Ovary (tissue), 10 donors: ENCODE results near the gene ZNF263. TPM values are rescaled to one million over a fixed set of nuclear protein-coding genes. Genes with fewer than 3 reads are reported as not detected.

Experiments
- DNase-seq, 5 donors: peaks; one replicate each; pipeline ENCODE4 v3.0.0-alpha.2; 2019 to 2020
- H3K27ac ChIP-seq, 2 donors: fragments of 200-600 bp; one replicate each; pipeline versions ENCODE4 v1.5.1 to v1.8.0; 2019 to 2022
- H3K27me3 ChIP-seq: fragments of 200-600 bp; one replicate; pipeline ENCODE4 v1.8.0; 2022
- H3K36me3 ChIP-seq: fragments of 200-600 bp; sonication (generic); one replicate; pipeline ENCODE4 v1.5.1; 2019
- H3K4me1 ChIP-seq: one replicate; pipeline ENCODE4 v1.8.1; 2013; ENCODE audit warnings: mild to moderate bottlenecking, moderate library complexity; ENCODE audit not compliant: insufficient read depth
- H3K4me3 ChIP-seq: fragments of 200-600 bp; sonication (generic); one replicate; pipeline ENCODE4 v1.5.1; 2017
- H3K9me3 ChIP-seq, 2 donors: fragments of 200-600 bp in 1 of 2; sonication (generic) in 1 of 2; one replicate each; pipeline versions ENCODE4 v1.5.1 to v1.8.1; 2013 to 2019; ENCODE audit warnings: mild to moderate bottlenecking in 1 of 2, moderate library complexity in 1 of 2
- CTCF ChIP-seq, 3 donors: fragments of 450-650 bp in 2 of 3; fragments of 200-600 bp in 1 of 3; IDR thresholded peaks; one replicate each; pipeline versions ENCODE4 v1.5.1 to v1.8.0; 2016 to 2022; ENCODE audit warnings: antibody characterized with exemption in 3 of 3, mild to moderate bottlenecking in 1 of 3
- EP300 ChIP-seq: sonication (generic); formaldehyde crosslinking; IDR thresholded peaks from one replicate; pipeline ENCODE4 v1.6.1; 2017; ENCODE audit warnings: antibody characterized with exemption
- POLR2A ChIP-seq: fragments of 450-650 bp; IDR thresholded peaks from one replicate; pipeline ENCODE4 v1.6.1; 2017; ENCODE audit warnings: antibody characterized with exemption, mild to moderate bottlenecking, moderate library complexity
- WGBS, 3 donors: extraction: QIAGEN DNeasy Blood & Tissue Kit in 1 of 3; methylation state at CpG; one replicate each; pipeline versions ENCODE4 v1.1.5 to v1.1.7; 2013 to 2017; 5-methylcytosine and 5-hydroxymethylcytosine counted together
- intact Hi-C, 4 donors: fragments of 100-400 bp; cut with DNase I; formaldehyde crosslinking; loops; one replicate each; pipeline versions ENCODE4 v1.11.0 to v1.15.1; 2022 to 2023
- long read RNA-seq, 3 donors: library from polyadenylated mRNA in 2 of 3; unstranded in 2 of 3; transcript quantifications; one replicate each; pipeline ENCODE4 v2.0.0 and lab custom pipeline, GENCODE V29; 2021 to 2026
- polyA plus RNA-seq, 2 donors: library from polyadenylated mRNA; stranded (reverse); fragments of 200-250 nt in 1 of 2; fragments of 350-450 nt in 1 of 2; fragmentation: Illumina TruSeq in 1 of 2; extraction: RNeasy Lipid Tissue Mini Kit (QIAGEN cat#74804) in 1 of 2; gene quantifications; one replicate each; pipeline ENCODE4 v1.2.3, GENCODE V29; 2013 to 2014
- total RNA-seq, 7 donors: library from RNA; depleted of rRNA in 2 of 7; stranded (reverse); fragments of >200 nt in 2 of 7; fragmentation: NEBNext Ultra II Directional in 3 of 7; extraction: Animal tissue kit (Norgen Biotek cat#: 25700) in 3 of 7; gene quantifications; one replicate each; pipeline versions ENCODE4 v1.1.0 to v1.2.4, GENCODE V29; 2016 to 2023
- donor health status: DM: no; HTN: no; CAD: no; lungs with moderate emphysema.
- donor health status: DM: no; HTN: no; CAD: no.
- donor health status: Bipolar disorder and iron deficiency.
- donor health status: DM: yes; HTN: yes; CAD: no.
- donor health status: DM: no; HTN: no; CAD: no.
- donor health status: DM: yes; HTN: yes; CAD: no.

Gene ZNF263
- total RNA-seq = 10 to 100 TPM; 32.1 to 46.1 (median 35.8) TPM
- 10 to 100 TPM; 31.2 to 33.2 TPM for polyA plus RNA-seq
- long read RNA-seq, donor 1, partial matches to known transcripts = 2 of 15 reads
- long read RNA-seq, donor 1, other reads (novel, unspliced or antisense) = 5 of 15 reads
- long read RNA-seq, donor 2, partial matches to known transcripts = 0 of 25 reads
- long read RNA-seq, donor 2, other reads (novel, unspliced or antisense) = 19 of 25 reads
- long read RNA-seq, donor 3, transcript ZNF263-205 (2 exons, 1,139 nt) = minor isoform, 17 of 83 reads
- long read RNA-seq, donor 3, transcript ZNF263-201 (6 exons, 3,830 nt) = minor isoform, 13 of 83 reads
- long read RNA-seq, donor 3, transcript ZNF263-208 (3 exons, 851 nt) = major isoform, 26 of 83 reads
- long read RNA-seq, donor 3, partial matches to known transcripts = 5 of 83 reads
- long read RNA-seq, donor 3, other reads (novel, unspliced or antisense) = 21 of 83 reads

- peak; percentile 94 to 97 (median 95) for DNase-seq
- TF ChIP-seq EP300 = peak; percentile 41
- no peak for TF ChIP-seq CTCF (IDR thresholded peaks at IDR 0.05)
- peak; percentile 78 for TF ChIP-seq POLR2A
- Histone ChIP-seq H3K27me3 (no peaks in the 10 kb centered on the region), H3K9me3 (peaks cover 0 to 5% of the 10 kb centered on the region in 2 donors), H3K4me3 (peak within 1 kb of the TSS; percentile 97), H3K36me3 (peaks cover 3% of the 10 kb centered on the region), H3K27ac (peak within 1 kb of the TSS; percentile 92 to 100), H3K4me1 (peaks cover 8% of the 10 kb centered on the region)
- WGBS, 3 donors = 0% methylated on average over 39 to 72 of the region's 72 CpGs
- intact Hi-C loops = loop anchor here in 1 of 4 donors (10.0 kb wide), 2 partner anchors 122 to 258 kb away; partner anchors contain the start of genes HCFC1R1, THOC6, TNFRSF12A and ZNF174
Measured at GRCh38 chr16:3282730-3283542, at the start of gene ZNF263. Gene ZNF263, plus strand, starts transcription at chr16:3283491. Its CDS starts 328 bp downstream, at chr16:3283819.

GRCh38 chr16:3234543-3234856 is 48.8 kb upstream of the ZNF263 start:
- Histone ChIP-seq H3K4me3 (peak overlapping the region; percentile 96), H3K4me1 (peaks cover 7% of the 10 kb centered on the region), H3K27me3 (no peaks in the 10 kb centered on the region), H3K27ac (peak overlapping the region; percentile 96 to 97), H3K36me3 (peaks cover 2% of the 10 kb centered on the region), H3K9me3 (peaks cover 0 to 10% of the 10 kb centered on the region in 2 donors)
- WGBS, 3 donors = 1 to 2% (median 2%) methylated on average over 18 of the region's 18 CpGs
- TF ChIP-seq EP300 (no peak), CTCF (IDR thresholded peaks at IDR 0.05) (no peak), POLR2A (no peak)
- intact Hi-C loops = loop anchor here in 1 of 4 donors (10.0 kb wide), 1 partner anchor 70 kb away; the partner anchor contains the start of genes TIGD7 and ZNF75A
- DNase-seq = no peak

- TF ChIP-seq POLR2A = peak; percentile 49
- no peak for TF ChIP-seq EP300
- no peak for TF ChIP-seq CTCF (IDR thresholded peaks at IDR 0.05)
- Histone ChIP-seq H3K27ac (peak within 1 kb of the TSS; percentile 96 to 97), H3K27me3 (no peaks in the 10 kb centered on the region), H3K4me1 (peaks cover 7% of the 10 kb centered on the region), H3K36me3 (peaks cover 2% of the 10 kb centered on the region), H3K9me3 (peaks cover 0 to 5% of the 10 kb centered on the region in 2 donors), H3K4me3 (peak within 1 kb of the TSS; percentile 96)
- 0 to 1% (median 0%) methylated on average over 41 to 55 of the region's 59 CpGs for WGBS, 3 donors
- peak; percentile 95 to 97 (median 96) for DNase-seq
- intact Hi-C loops = loop anchor here in 1 of 4 donors (10.0 kb wide), 1 partner anchor 70 kb away; the partner anchor contains the start of genes TIGD7 and ZNF75A
Measured at GRCh38 chr16:3234857-3235561, 48.3 kb upstream of the ZNF263 start, which contains the start of gene ZNF200. Gene ZNF200, minus strand, starts transcription at chr16:3235158. Its CDS starts 1,403 bp downstream, at chr16:3233755.
